ENCODE data around the gene NCOA1.

DNA sequence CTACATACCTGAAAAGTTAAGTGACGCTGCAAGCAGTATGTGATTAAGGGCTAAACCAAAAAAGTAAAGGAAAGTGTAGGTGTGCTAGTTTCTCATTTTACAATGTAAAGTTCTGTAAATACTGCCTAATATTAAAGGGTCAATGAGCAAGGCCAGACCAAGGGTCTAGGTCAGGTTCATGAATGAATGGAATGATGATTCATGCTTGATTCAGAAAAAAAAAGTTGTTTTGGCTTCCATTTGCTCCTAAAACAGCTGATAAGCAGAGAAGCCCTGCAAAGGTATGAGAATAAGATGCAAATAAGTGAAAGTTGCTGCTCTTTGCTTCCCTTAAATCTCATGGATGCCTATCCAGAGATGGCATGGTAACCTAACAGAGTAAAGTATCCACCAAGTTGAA, 240.9 kb downstream of the NCOA1 start:
- TF ChIP-seq, protein P1, sequence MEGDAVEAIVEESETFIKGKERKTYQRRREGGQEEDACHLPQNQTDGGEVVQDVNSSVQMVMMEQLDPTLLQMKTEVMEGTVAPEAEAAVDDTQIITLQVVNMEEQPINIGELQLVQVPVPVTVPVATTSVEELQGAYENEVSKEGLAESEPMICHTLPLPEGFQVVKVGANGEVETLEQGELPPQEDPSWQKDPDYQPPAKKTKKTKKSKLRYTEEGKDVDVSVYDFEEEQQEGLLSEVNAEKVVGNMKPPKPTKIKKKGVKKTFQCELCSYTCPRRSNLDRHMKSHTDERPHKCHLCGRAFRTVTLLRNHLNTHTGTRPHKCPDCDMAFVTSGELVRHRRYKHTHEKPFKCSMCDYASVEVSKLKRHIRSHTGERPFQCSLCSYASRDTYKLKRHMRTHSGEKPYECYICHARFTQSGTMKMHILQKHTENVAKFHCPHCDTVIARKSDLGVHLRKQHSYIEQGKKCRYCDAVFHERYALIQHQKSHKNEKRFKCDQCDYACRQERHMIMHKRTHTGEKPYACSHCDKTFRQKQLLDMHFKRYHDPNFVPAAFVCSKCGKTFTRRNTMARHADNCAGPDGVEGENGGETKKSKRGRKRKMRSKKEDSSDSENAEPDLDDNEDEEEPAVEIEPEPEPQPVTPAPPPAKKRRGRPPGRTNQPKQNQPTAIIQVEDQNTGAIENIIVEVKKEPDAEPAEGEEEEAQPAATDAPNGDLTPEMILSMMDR (IDR thresholded peaks at IDR 0.05; ENCODE audit: extremely low read depth in 1 of 2, insufficient read depth in 1 of 2, low read depth in 1 of 2, low read length in 2 of 2), result no peak
- TF ChIP-seq MAX (IDR thresholded peaks at IDR 0.05; ENCODE audit: insufficient read depth, insufficient read length), result no peak

Data from endothelial cell of umbilical vein (primary cell).